ENCODE results near the gene DENND11. TPM values are rescaled to one million over a fixed set of nuclear protein-coding genes. Genes with fewer than 3 reads are reported as not detected.

DENND11 gene
- total and polyA plus RNA-seq, 2 of the 4 experiments (the other 2 are of a cell fraction): 2.9 to 5.0 TPM

- dilution Hi-C loops (cut with HindIII; ENCODE audit: low sequenced_read_pairs, unreplicated experiment) (no loop called here), intact Hi-C loops (cut with micrococcal nuclease) (no loop called here), in situ Hi-C loops (cut with MboI; ENCODE audit: low sequenced_read_pairs) (no loop called here)
- Histone ChIP-seq H4K20me1 (ENCODE audit: insufficient read depth, low read length) (no peaks in the 10 kb centered on the region), H2BK15ac (ENCODE audit: low read depth, low read length) (no peak overlapping the region), H3K27ac (ENCODE audit: insufficient read depth, low read length) (no peak overlapping the region), H3K18ac (ENCODE audit: low read depth, low read length) (no peak overlapping the region), H3K4me2 (ENCODE audit: low read depth, low read length) (no peak overlapping the region), H3K56ac (ENCODE audit: extremely low read depth, insufficient read depth, low read length) (no peak overlapping the region), H4K91ac (ENCODE audit: insufficient read depth, low read depth, low read length) (no peak overlapping the region), H2BK5ac (ENCODE audit: low read depth, low read length, poor library complexity, severe bottlenecking) (no peak overlapping the region), H2BK120ac (ENCODE audit: low read depth, low read length) (no peak overlapping the region), H3K9me1 (ENCODE audit: insufficient read depth, low read length) (no peaks in the 10 kb centered on the region; the same call in 1 of the 2 replicates), H3K79me1 (ENCODE audit: low read depth in 1 of 2, low read length in 2 of 2) (no peaks in the 10 kb centered on the region), H2AK5ac (ENCODE audit: low read depth, low read length) (no peak overlapping the region), H3K4me1 (ENCODE audit: control insufficient read depth, insufficient read depth, low read length) (no peaks in the 10 kb centered on the region), H3K9me3 (ENCODE audit: control insufficient read depth, insufficient read depth, low read length) (no peaks in the 10 kb centered on the region), H3K4me3 (ENCODE audit: insufficient read depth, low read depth, low read length) (no peak overlapping the region), H3K14ac (replicated peaks; ENCODE audit: low read depth, low read length) (no peak overlapping the region), H2BK20ac (ENCODE audit: low read depth, low read length) (no peak overlapping the region), H3K4ac (ENCODE audit: low read depth, low read length) (no peak overlapping the region), H3K9ac (ENCODE audit: low read depth, low read length) (no peak overlapping the region), H3K27me3 (ENCODE audit: control insufficient read depth, insufficient read depth, low read length) (no peaks in the 10 kb centered on the region), H4K5ac (ENCODE audit: low read depth, low read length) (no peak overlapping the region), H3K23ac (ENCODE audit: low read depth, low read length) (no peak overlapping the region), H3K36me3 (ENCODE audit: control insufficient read depth, insufficient read depth, low read length) (peaks cover 14% of the 10 kb centered on the region), H2AFZ (replicated peaks; ENCODE audit: low read length, poor library complexity) (no peak overlapping the region), H2AK9ac (replicated peaks; ENCODE audit: low read depth, low read length, poor library complexity) (no peak overlapping the region), H4K8ac (ENCODE audit: low read depth in 2 of 2, low read length in 2 of 2) (no peak overlapping the region)
- ATAC-seq (ENCODE audit: low read depth) (no peak), DNase-seq (no peak)
- no peak for TF ChIP-seq NFE2L2 (IDR thresholded peaks at IDR 0.05; ENCODE audit: low read depth, low read length)
- TF ChIP-seq CHD1 (IDR thresholded peaks at IDR 0.05; ENCODE audit: low read depth, low read length): no peak
- TF ChIP-seq MXI1 (IDR thresholded peaks at IDR 0.05; ENCODE audit: borderline replicate concordance, low read depth, low read length): no peak
- no peak for TF ChIP-seq CTCF (conservative IDR thresholded peaks at IDR 0.05; ENCODE audit: low read depth, low read length)
- TF ChIP-seq RCOR1 (IDR thresholded peaks at IDR 0.05; ENCODE audit: insufficient replicate concordance, low read length): no peak
- no CpG with 5 or more reads among the region's 6 CpGs for WGBS, 2 experiments (ENCODE audit: extremely low coverage in 2 of 2, insufficient read length in 1 of 2)
- CTCF ChIA-PET: interaction anchor here (0.5 to 1.0 kb wide), 2 partner anchors 9 to 1257 kb away, joined by 3 to 5 read pairs; no protein-coding TSS in a partner anchor
- no TSS peak for BruUV-seq (replicated peaks)
- POLR2A ChIA-PET (ENCODE audit: unreplicated experiment): no interaction called here
These were observed 38.7 kb downstream of the DENND11 start for GRCh38 chr7:141663081-141663849.

Data from IMR-90 (cell line).